Mesenchymal stem cell (in vitro differentiated cells and primary cell): ENCODE results near the gene ZNF836.

Experiments
- DNase-seq: peaks from one replicate; pipeline ENCODE4 v3.0.0-alpha.2; 2013
- H2AFZ ChIP-seq: one replicate; pipeline ENCODE4 v1.6.1; 2013; ENCODE audit warnings: low read depth, mild to moderate bottlenecking, control low read depth, inconsistent platforms, low read length, moderate library complexity
- H2AK5ac ChIP-seq: 2 replicates; pipeline ENCODE4 v1.6.1; 2013; ENCODE audit warnings: low read length, moderate library complexity, mild to moderate bottlenecking, inconsistent platforms; ENCODE audit not compliant: severe bottlenecking
- H2BK120ac ChIP-seq: one replicate; pipeline ENCODE4 v1.6.1; 2013; ENCODE audit warnings: low read depth, mild to moderate bottlenecking, inconsistent platforms, low read length, moderate library complexity
- H2BK12ac ChIP-seq, 2 experiments: one replicate each; pipeline ENCODE4 v1.6.1; 2013; ENCODE audit warnings: inconsistent platforms in 2 of 2, low read length in 2 of 2, mild to moderate bottlenecking in 2 of 2, moderate library complexity in 2 of 2, control low read depth in 1 of 2
- H2BK15ac ChIP-seq: one replicate; pipeline ENCODE4 v1.6.1; 2013; ENCODE audit warnings: mild to moderate bottlenecking, low read depth, inconsistent platforms; ENCODE audit not compliant: poor library complexity, severe bottlenecking
- H2BK5ac ChIP-seq: 2 replicates; pipeline ENCODE4 v1.6.1; 2013; ENCODE audit warnings: low read depth, mild to moderate bottlenecking, low read length, control low read depth, inconsistent platforms; ENCODE audit not compliant: poor library complexity, severe bottlenecking
- H3K14ac ChIP-seq, 2 experiments: one replicate each; pipeline ENCODE4 v1.6.1; 2013; ENCODE audit warnings: inconsistent platforms in 2 of 2, low read length in 2 of 2, control low read depth in 1 of 2, mild to moderate bottlenecking in 1 of 2, moderate library complexity in 1 of 2
- H3K18ac ChIP-seq, 2 experiments: one replicate each; pipeline ENCODE4 v1.6.1; 2013; ENCODE audit warnings: inconsistent platforms in 2 of 2, low read length in 2 of 2, control low read depth in 1 of 2, low read depth in 1 of 2, mild to moderate bottlenecking in 1 of 2
- H3K23ac ChIP-seq, 2 experiments: one replicate each; pipeline ENCODE4 v1.6.1; 2013; ENCODE audit warnings: inconsistent platforms in 2 of 2, low read length in 2 of 2, mild to moderate bottlenecking in 2 of 2, moderate library complexity in 2 of 2, control low read depth in 1 of 2
- H3K27ac ChIP-seq: 2 replicates; pipeline ENCODE4 v1.5.1; 2013; ENCODE audit warnings: mild to moderate bottlenecking, moderate library complexity, low read length, control low read depth, inconsistent platforms; ENCODE audit not compliant: poor library complexity, severe bottlenecking
- H3K27me3 ChIP-seq, 2 experiments: 2 replicates each; pipeline versions ENCODE4 v1.6.1 to v1.7.0; 2013; ENCODE audit warnings: low read length in 2 of 2, mild to moderate bottlenecking in 2 of 2, moderate library complexity in 2 of 2, control low read depth in 1 of 2, inconsistent platforms in 1 of 2; ENCODE audit not compliant: control insufficient read depth in 1 of 2, insufficient read depth in 1 of 2
- H3K36me3 ChIP-seq, 2 experiments: 2 replicates each; pipeline versions ENCODE4 v1.6.1 to v1.7.0; 2013; ENCODE audit warnings: low read length in 2 of 2, control low read depth in 1 of 2, inconsistent platforms in 1 of 2, low read depth in 1 of 2, mild to moderate bottlenecking in 1 of 2; ENCODE audit not compliant: insufficient read depth in 2 of 2, control insufficient read depth in 1 of 2
- H3K4ac ChIP-seq, 2 experiments: one replicate each; pipeline ENCODE4 v1.6.1; 2013; ENCODE audit warnings: inconsistent platforms in 2 of 2, low read length in 2 of 2, mild to moderate bottlenecking in 2 of 2, moderate library complexity in 2 of 2, control low read depth in 1 of 2, low read depth in 1 of 2
- H3K4me1 ChIP-seq: 2 replicates; pipeline ENCODE4 v1.6.1; 2013; ENCODE audit warnings: low read depth, low read length, control low read depth; ENCODE audit not compliant: control insufficient read depth, insufficient read depth
- H3K4me2 ChIP-seq: 2 replicates; pipeline ENCODE4 v1.6.1; 2013; ENCODE audit warnings: low read length, mild to moderate bottlenecking, inconsistent platforms; ENCODE audit not compliant: poor library complexity, severe bottlenecking
- H3K4me3 ChIP-seq, 2 experiments: 2 replicates each; pipeline versions ENCODE4 v1.5.1 to v1.7.0; 2013; ENCODE audit warnings: low read length in 2 of 2, mild to moderate bottlenecking in 2 of 2, control low read depth in 1 of 2, low read depth in 1 of 2; ENCODE audit not compliant: insufficient read depth in 1 of 2
- H3K79me1 ChIP-seq: replicated peaks from 2 replicates; pipeline ENCODE4 v1.6.1; 2013; ENCODE audit warnings: mild to moderate bottlenecking, control low read depth, low read length, inconsistent platforms; ENCODE audit not compliant: poor library complexity, severe bottlenecking
- H3K9ac ChIP-seq: 2 replicates; pipeline ENCODE4 v1.7.0; 2013; ENCODE audit warnings: mild to moderate bottlenecking, low read length, moderate library complexity
- H3K9me3 ChIP-seq: 2 replicates; pipeline ENCODE4 v1.7.0; 2013; ENCODE audit warnings: mild to moderate bottlenecking, low read length; ENCODE audit not compliant: control insufficient read depth
- H4K8ac ChIP-seq: one replicate; pipeline ENCODE4 v1.6.1; 2013; ENCODE audit warnings: inconsistent platforms, mild to moderate bottlenecking, low read length, moderate library complexity
- H4K91ac ChIP-seq: one replicate; pipeline ENCODE4 v1.6.1; 2013; ENCODE audit warnings: mild to moderate bottlenecking, low read length, inconsistent platforms
- WGBS: methylation state at CpG from one replicate; pipeline ENCODE4 v1.1.7; 2013; ENCODE audit warnings: mixed read lengths; 5-methylcytosine and 5-hydroxymethylcytosine counted together

Gene ZNF836

GRCh38 chr19:52198678-52199077, 27.3 kb upstream of the ZNF836 start:
- 94% methylated on average over 2 of the region's 3 CpGs for WGBS
- H3K4ac ChIP-seq: no peak overlapping the region
- no peak overlapping the region for H2BK5ac ChIP-seq
- H3K14ac ChIP-seq: no peak overlapping the region
- H4K91ac ChIP-seq: no peak overlapping the region
- no peak overlapping the region for H3K9ac ChIP-seq
- no peak overlapping the region for H3K18ac ChIP-seq
- no peak for DNase-seq
- H3K9me3 ChIP-seq: no peaks in the 10 kb centered on the region
- H3K36me3 ChIP-seq: peaks cover 49 to 74% of the 10 kb centered on the region in 2 experiments
- no peak overlapping the region for H4K8ac ChIP-seq
- no peak overlapping the region for H2AK5ac ChIP-seq
- no peaks in the 10 kb centered on the region for H3K27me3 ChIP-seq
- no peak overlapping the region for H2BK12ac ChIP-seq
- H3K4me3 ChIP-seq: no peak overlapping the region
- peaks cover 9% of the 10 kb centered on the region for H3K79me1 ChIP-seq
- no peak overlapping the region for H2BK120ac ChIP-seq
- no peak overlapping the region for H3K4me2 ChIP-seq
- no peak overlapping the region for H2BK15ac ChIP-seq
- no peak overlapping the region for H3K27ac ChIP-seq
- no peak overlapping the region for H2AFZ ChIP-seq
- no peak overlapping the region for H3K23ac ChIP-seq
- H3K4me1 ChIP-seq: peaks cover 8% of the 10 kb centered on the region

DNA sequence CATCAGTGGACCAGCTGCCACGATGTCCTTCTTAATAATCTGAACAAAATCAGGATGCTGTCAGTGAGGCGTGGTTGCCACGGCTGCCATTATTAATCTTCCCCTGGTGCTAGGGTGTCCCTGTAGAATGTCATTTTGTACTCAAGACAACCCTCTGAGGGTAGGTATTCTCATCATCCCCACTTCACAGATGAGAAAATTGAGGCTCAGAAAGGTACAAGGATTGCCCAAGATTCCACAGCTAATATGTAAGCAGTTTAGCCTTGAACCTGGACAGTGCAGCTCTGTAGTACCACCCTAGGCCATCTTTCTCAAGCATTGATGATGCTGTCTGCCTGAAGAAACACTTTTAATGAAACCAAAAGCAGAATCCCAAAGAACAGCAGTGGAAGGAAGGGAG, 26.5 kb upstream of the ZNF836 start:
- H3K27ac ChIP-seq: no peak overlapping the region
- no peak overlapping the region for H2AK5ac ChIP-seq

GRCh38 chr19:52196256-52196967, 25.0 kb upstream of the ZNF836 start:
- no peaks in the 10 kb centered on the region for H3K79me1 ChIP-seq
- H3K9me3 ChIP-seq: no peaks in the 10 kb centered on the region
- H3K4me2 ChIP-seq: no peak overlapping the region
- H3K9ac ChIP-seq: no peak overlapping the region
- no peak for DNase-seq
- H4K8ac ChIP-seq: no peak overlapping the region
- no peak overlapping the region for H2AK5ac ChIP-seq
- no peak overlapping the region for H2BK5ac ChIP-seq
- peaks cover 41 to 62% of the 10 kb centered on the region in 2 experiments for H3K36me3 ChIP-seq
- no peak overlapping the region for H3K27ac ChIP-seq
- H3K4me3 ChIP-seq: no peak overlapping the region
- no peak overlapping the region for H3K4ac ChIP-seq
- H2AFZ ChIP-seq: no peak overlapping the region
- H2BK12ac ChIP-seq: no peak overlapping the region
- no peaks in the 10 kb centered on the region for H3K27me3 ChIP-seq
- H3K4me1 ChIP-seq: peaks cover 13% of the 10 kb centered on the region
- H3K14ac ChIP-seq: no peak overlapping the region
- no peak overlapping the region for H4K91ac ChIP-seq
- H2BK120ac ChIP-seq: no peak overlapping the region
- no peak overlapping the region for H3K23ac ChIP-seq
- WGBS: over 99% methylated on average over 5 of the region's 5 CpGs
- no peak overlapping the region for H3K18ac ChIP-seq
- no peak overlapping the region for H2BK15ac ChIP-seq

More for the DNA sequence above, 26.5 kb upstream of the ZNF836 start:
- H3K36me3 ChIP-seq: peaks cover 44 to 71% of the 10 kb centered on the region in 2 experiments
- no peak overlapping the region for H3K14ac ChIP-seq
- no peak overlapping the region for H3K4ac ChIP-seq
- H2BK15ac ChIP-seq: no peak overlapping the region
- 94% methylated on average over 3 of the region's 3 CpGs for WGBS
- no peak overlapping the region for H3K4me3 ChIP-seq
- no peak overlapping the region for H4K8ac ChIP-seq
- peaks cover 8% of the 10 kb centered on the region for H3K4me1 ChIP-seq
- H3K9ac ChIP-seq: no peak overlapping the region
- no peaks in the 10 kb centered on the region for H3K27me3 ChIP-seq
- DNase-seq: no peak
- no peak overlapping the region for H3K4me2 ChIP-seq
- H3K23ac ChIP-seq: no peak overlapping the region
- peaks cover 2% of the 10 kb centered on the region for H3K79me1 ChIP-seq
- no peak overlapping the region for H3K18ac ChIP-seq
- no peak overlapping the region for H2BK12ac ChIP-seq
- H2BK120ac ChIP-seq: no peak overlapping the region
- H4K91ac ChIP-seq: no peak overlapping the region
- H3K9me3 ChIP-seq: no peaks in the 10 kb centered on the region
- no peak overlapping the region for H2AFZ ChIP-seq
- H2BK5ac ChIP-seq: no peak overlapping the region

DNA sequence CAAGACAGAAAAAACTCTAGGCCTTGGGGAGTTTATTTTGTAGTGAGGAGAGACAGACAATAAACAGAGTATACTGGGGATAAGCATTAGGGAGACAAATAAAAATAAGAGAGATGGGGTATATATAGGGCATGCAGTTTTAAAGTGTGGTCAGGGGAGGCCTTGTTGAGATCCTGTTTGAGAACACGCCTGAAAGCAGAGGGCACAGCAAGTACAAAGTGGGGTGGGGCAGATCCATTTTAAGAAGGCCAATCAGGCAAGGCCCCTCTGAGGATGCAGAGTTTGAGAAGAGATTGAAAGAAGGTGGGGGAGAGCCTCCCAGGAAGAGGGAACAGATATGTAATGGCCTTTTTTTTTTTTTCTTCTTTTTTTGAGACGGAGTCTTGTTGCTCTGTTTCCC, 20.5 kb upstream of the ZNF836 start:
- Histone ChIP-seq H2BK120ac (no peak overlapping the region), H3K9me3 (no peaks in the 10 kb centered on the region)

More for the DNA sequence above, 20.5 kb upstream of the ZNF836 start:
- no peak overlapping the region for H2BK12ac ChIP-seq
- no peak overlapping the region for H2BK15ac ChIP-seq
- no peak overlapping the region for H3K18ac ChIP-seq
- H3K9ac ChIP-seq: peak overlapping the region; percentile 98
- no peak overlapping the region for H3K23ac ChIP-seq
- H3K14ac ChIP-seq: no peak overlapping the region
- H3K36me3 ChIP-seq: peaks cover 29 to 40% of the 10 kb centered on the region in 2 experiments
- no peak overlapping the region for H2AK5ac ChIP-seq
- no peaks in the 10 kb centered on the region for H3K79me1 ChIP-seq
- H3K27me3 ChIP-seq: no peaks in the 10 kb centered on the region
- WGBS: 92% methylated on average over 1 of the region's 2 CpGs
- no peak overlapping the region for H4K91ac ChIP-seq
- H3K4me2 ChIP-seq: peak overlapping the region; percentile 42
- no peak overlapping the region for H4K8ac ChIP-seq
- H3K27ac ChIP-seq: peak overlapping the region; percentile 14
- no peak overlapping the region for H3K4ac ChIP-seq
- peak; percentile 1 for DNase-seq
- H3K4me3 ChIP-seq: peak overlapping the region in 1 of 2 experiments; percentile 89
- no peak overlapping the region for H2AFZ ChIP-seq
- peaks cover 6% of the 10 kb centered on the region for H3K4me1 ChIP-seq
- no peak overlapping the region for H2BK5ac ChIP-seq
